Measurements from ENCODE around the gene TM4SF4. TPM values are rescaled to one million over a fixed set of nuclear protein-coding genes. Genes with fewer than 3 reads are reported as not detected.
A peak's percentile ranks its signal among the peaks of the same experiment; 100 is the strongest.

The TM4SF4 gene
- total and polyA plus RNA-seq, 8 donors: 18.9 to 411 (median 45.8) TPM

GRCh38 chr3:149493315-149494021 is 19.0 kb downstream of the TM4SF4 start:
- no peaks in the 10 kb centered on the region for H3K36me3 ChIP-seq
- peak in 1 of 4 donors; percentile 5 for ATAC-seq
- no peaks in the 10 kb centered on the region for H3K4me1 ChIP-seq
- intact Hi-C loops (cut with DNase I): no loop called here
- no peak overlapping the region for H3K27ac ChIP-seq
- DNase-seq: no peak
- 60 to 77% methylated on average over 8 of the region's 8 CpGs for WGBS, 2 donors
- FAIRE-seq: no peak
- H3K9me3 ChIP-seq: no peaks in the 10 kb centered on the region
- H3K4me3 ChIP-seq: no peak overlapping the region
- no peaks in the 10 kb centered on the region for H3K27me3 ChIP-seq
- no peak for TF ChIP-seq CTCF (IDR thresholded peaks at IDR 0.05)

- ATAC-seq: peak; percentile 63 to 91 (median 81)
These were observed 19.7 kb downstream of the TM4SF4 start for GRCh38 chr3:149494022-149494758.

DNA sequence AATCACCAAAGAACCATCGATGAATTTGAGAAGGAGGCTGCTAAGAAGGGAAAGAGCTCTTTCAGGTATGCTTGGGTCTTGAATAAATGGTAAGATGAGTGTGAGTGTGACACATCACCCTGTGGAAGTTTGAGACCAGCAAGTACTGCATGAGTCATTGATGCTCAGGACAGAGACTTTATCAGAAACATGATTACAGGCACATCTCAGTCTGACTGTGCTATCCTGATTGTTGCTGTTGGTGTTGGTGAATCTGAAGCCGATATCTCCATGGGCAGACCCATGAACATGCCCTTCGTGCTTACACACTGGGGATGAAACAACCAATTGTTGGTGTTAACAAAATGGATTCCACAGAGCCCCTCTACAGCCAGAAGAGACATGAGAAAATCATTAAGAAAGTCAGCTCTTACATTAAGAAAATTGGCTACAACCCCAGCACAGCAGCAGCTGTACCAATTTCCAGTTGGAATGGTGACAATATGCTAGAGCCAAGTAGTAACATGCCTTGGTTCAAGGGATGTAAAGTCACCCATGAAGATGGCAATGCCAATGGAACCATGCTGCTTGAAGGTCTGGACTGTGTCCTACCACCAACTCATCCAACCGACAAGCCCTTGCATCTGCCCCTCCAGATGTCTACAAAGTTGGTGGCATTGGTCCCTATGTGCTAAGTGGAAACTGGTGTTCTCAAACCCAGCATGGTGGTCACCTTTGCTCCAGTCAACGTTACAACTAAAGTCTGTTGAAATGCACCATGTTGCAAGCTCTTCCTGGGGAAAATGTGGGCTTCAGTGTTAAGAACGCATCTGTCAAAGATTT is 20.5 kb downstream of the TM4SF4 start:
- H3K4me1 ChIP-seq: no peaks in the 10 kb centered on the region
- H3K27me3 ChIP-seq: no peaks in the 10 kb centered on the region
- H3K4me3 ChIP-seq: no peak overlapping the region
- peak in 1 of 4 donors; percentile 14 for ATAC-seq
- 79 to 83% methylated on average over 6 of the region's 6 CpGs for WGBS, 2 donors
- DNase-seq: no peak
- FAIRE-seq: no peak
- intact Hi-C loops (cut with DNase I): no loop called here
- H3K27ac ChIP-seq: no peak overlapping the region
- TF ChIP-seq CTCF (IDR thresholded peaks at IDR 0.05): no peak
- H3K36me3 ChIP-seq: no peaks in the 10 kb centered on the region
- no peaks in the 10 kb centered on the region for H3K9me3 ChIP-seq

More at GRCh38 chr3:149494022-149494758, 19.7 kb downstream of the TM4SF4 start:
- Histone ChIP-seq H3K4me3 (no peak overlapping the region), H3K36me3 (no peaks in the 10 kb centered on the region), H3K27me3 (no peaks in the 10 kb centered on the region), H3K9me3 (no peaks in the 10 kb centered on the region), H3K27ac (no peak overlapping the region), H3K4me1 (no peaks in the 10 kb centered on the region)
- intact Hi-C loops (cut with DNase I): no loop called here
- peak; percentile 52 to 84 (median 63) for TF ChIP-seq CTCF (IDR thresholded peaks at IDR 0.05)
- DNase-seq (peak in 5 of 6 donors; percentile 43 to 71 (median 56)), FAIRE-seq (no peak)
- WGBS, 2 donors: 33 to 38% methylated on average over 11 of the region's 11 CpGs

- Histone ChIP-seq H3K4me1 (no peaks in the 10 kb centered on the region), H3K27ac (no peak overlapping the region), H3K4me3 (no peak overlapping the region), H3K36me3 (no peaks in the 10 kb centered on the region), H3K9me3 (no peaks in the 10 kb centered on the region), H3K27me3 (no peaks in the 10 kb centered on the region)
- TF ChIP-seq CTCF (IDR thresholded peaks at IDR 0.05): no peak
- DNase-seq (no peak), FAIRE-seq (no peak), ATAC-seq (no peak)
- intact Hi-C loops (cut with DNase I): no loop called here
- WGBS, 2 donors: 80 to 88% methylated on average over 6 of the region's 6 CpGs
These were observed 21.2 kb downstream of the TM4SF4 start for GRCh38 chr3:149495581-149496125.

Measured in pancreas (tissue), 10 donors.